GM12878 (cell line): Measurements from ENCODE around the gene PPFIBP1. TPM values are rescaled to one million over a fixed set of nuclear protein-coding genes. Genes with fewer than 3 reads are reported as not detected.

ENCODE experiments used
- BCL11A ChIP-seq: IDR thresholded peaks from 2 replicates; pipeline ENCODE4 v1.6.1; 2011; ENCODE audit warnings: low read depth, low read length
- BCLAF1 ChIP-seq: fragments of 450-650 bp; IDR thresholded peaks from 2 replicates; pipeline ENCODE4 v1.6.1; 2017; ENCODE audit warnings: antibody characterized with exemption, mild to moderate bottlenecking, moderate library complexity
- BMI1 ChIP-seq: fragments of 450-650 bp; IDR thresholded peaks from 2 replicates; pipeline ENCODE4 v1.6.1; 2016; ENCODE audit warnings: mild to moderate bottlenecking, moderate library complexity, borderline replicate concordance
- CBFB ChIP-seq: IDR thresholded peaks from 2 replicates; pipeline ENCODE4 v1.6.1; 2016; ENCODE audit warnings: antibody characterized with exemption, low read depth
- HCFC1 ChIP-seq: fragments of 150-350 bp; IDR thresholded peaks from 2 replicates; pipeline ENCODE4 v1.6.1; 2014; ENCODE audit warnings: low read length
- IKZF1 ChIP-seq: fragments of 450-650 bp; conservative IDR thresholded peaks from 2 replicates; pipeline ENCODE4 v1.6.1; 2017; ENCODE audit warnings: antibody characterized with exemption, mild to moderate bottlenecking
- PAX5 ChIP-seq: IDR thresholded peaks from 2 replicates; pipeline ENCODE4 v1.6.1; 2011; ENCODE audit warnings: low read depth, low read length, borderline replicate concordance
- PRDM15 ChIP-seq: fragments of 450-650 bp; formaldehyde crosslinking; IDR thresholded peaks from 2 replicates; pipeline ENCODE4 v1.4.0; 2020; ENCODE audit warnings: mild to moderate bottlenecking, moderate library complexity
- RAD51 ChIP-seq: fragments of 450-650 bp; IDR thresholded peaks from 2 replicates; pipeline ENCODE4 v1.6.1; 2016; ENCODE audit warnings: moderate library complexity, mild to moderate bottlenecking, inconsistent platforms
- RBBP5 ChIP-seq: fragments of 200-600 bp; sonication (generic); conservative IDR thresholded peaks from 2 replicates; pipeline ENCODE4 v1.6.1; 2016
- SIN3A ChIP-seq: IDR thresholded peaks from 2 replicates; pipeline ENCODE4 v1.6.1; 2012; ENCODE audit warnings: low read depth, low read length, improper control_type of control experiment
- SIX5 ChIP-seq: IDR thresholded peaks from 2 replicates; pipeline ENCODE4 v1.6.1; 2011; ENCODE audit warnings: mild to moderate bottlenecking, low read depth, low read length, moderate library complexity; ENCODE audit not compliant: severe bottlenecking
- SPI1 ChIP-seq: IDR thresholded peaks from 2 replicates; pipeline ENCODE4 v1.6.1; 2011; ENCODE audit warnings: low read depth, mild to moderate bottlenecking, low read length, moderate library complexity, borderline replicate concordance; ENCODE audit not compliant: insufficient read depth
- TCF3 ChIP-seq: IDR thresholded peaks from 2 replicates; pipeline ENCODE4 v1.6.1; 2012; ENCODE audit warnings: low read depth, mild to moderate bottlenecking, low read length, borderline replicate concordance; ENCODE audit not compliant: insufficient read depth
- ZBED1 ChIP-seq: IDR thresholded peaks from 2 replicates; pipeline ENCODE4 v1.6.1; 2016; ENCODE audit warnings: borderline replicate concordance
- ZNF24 ChIP-seq: fragments of 450-650 bp; IDR thresholded peaks from 2 replicates; pipeline ENCODE4 v1.6.1; 2017; ENCODE audit warnings: antibody characterized with exemption, mild to moderate bottlenecking
- polyA plus RNA-seq, 11 experiments: library from polyadenylated mRNA; depleted of rRNA in 4 of 11; unstranded in 6 of 11; stranded (reverse) in 5 of 11; fragments of >200 nt; fragmentation: Nextera tagmentation in 4 of 11; fragmentation: Illumina TruSeq in 1 of 11; extraction: Ambion mirVana in 4 of 11; extraction: Trizol in 1 of 11; gene quantifications; 1 replicate in 1 of 11; 2 replicates in 10 of 11; pipeline versions ENCODE4 v1.2.1 to v1.2.3, GENCODE V29; 2011 to 2016; ENCODE audit warnings: inconsistent platforms in 2 of 11, missing spikeins in 2 of 11, low read depth in 1 of 11
- total RNA-seq, 4 experiments: library from RNA; depleted of rRNA in 3 of 4; stranded (reverse); fragments of >200 nt in 3 of 4; fragmentation: Illumina TruSeq in 1 of 4; extraction: Trizol in 1 of 4; gene quantifications; 2 replicates each; pipeline versions ENCODE4 v1.2.1 to v1.2.3, GENCODE V29; 2013 to 2021
- TF ChIP-seq, protein P1 (sequence below): fragments of 450-650 bp; IDR thresholded peaks from 2 replicates; pipeline ENCODE4 v1.6.1; 2017; ENCODE audit warnings: mild to moderate bottlenecking, moderate library complexity
- TF ChIP-seq, protein P2 (sequence below): fragments of 450-650 bp; formaldehyde crosslinking; IDR thresholded peaks from 2 replicates; pipeline ENCODE4 v1.4.0; 2022; ENCODE audit warnings: mild to moderate bottlenecking, moderate library complexity

The PPFIBP1 gene
- total and polyA plus RNA-seq, 10 of the 15 experiments (the other 5 are each of a cell fraction or from before 2014, with no cell fraction given), result 0.47 to 7.8 (median 3.6) TPM

DNA sequence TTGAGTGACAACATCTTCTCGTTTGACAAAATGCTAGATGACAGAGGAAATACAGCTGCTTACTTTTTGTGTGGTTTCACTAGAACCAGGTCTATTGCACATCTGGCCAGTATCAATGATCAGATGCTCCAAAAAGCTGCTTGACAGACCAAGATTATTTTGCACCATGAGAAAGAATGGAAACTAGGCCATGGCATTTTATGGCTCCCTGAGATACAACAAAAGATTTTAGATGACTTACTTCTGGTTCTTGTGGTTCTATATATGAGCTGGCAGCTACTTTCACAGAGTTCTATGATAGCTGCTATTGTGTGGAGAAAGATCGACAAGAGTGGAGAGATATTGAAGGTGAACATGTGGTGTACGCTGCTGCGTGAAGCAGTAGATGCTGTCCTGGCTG is 25.9 kb upstream of the PPFIBP1 start (continued):
- TF ChIP-seq BCLAF1 (no peak), PRDM15 (CRISPR knock-in tag) (no peak), ZBED1 (0 out of 2 replicates have a peak, but pooled peaks have one; percentile 28), RBBP5 (no peak), CBFB (peak; percentile 76; the same call in 1 of the 2 replicates), TCF3 (no peak), IKZF1 (no peak), SPI1 (no peak), SIN3A (no peak), BCL11A (no peak), RAD51 (no peak), HCFC1 (no peak), SIX5 (no peak), PAX5 (0 out of 2 replicates have a peak, but pooled peaks have one; percentile 5), ZNF24 (no peak), BMI1 (no peak)
- TF ChIP-seq, protein P1, sequence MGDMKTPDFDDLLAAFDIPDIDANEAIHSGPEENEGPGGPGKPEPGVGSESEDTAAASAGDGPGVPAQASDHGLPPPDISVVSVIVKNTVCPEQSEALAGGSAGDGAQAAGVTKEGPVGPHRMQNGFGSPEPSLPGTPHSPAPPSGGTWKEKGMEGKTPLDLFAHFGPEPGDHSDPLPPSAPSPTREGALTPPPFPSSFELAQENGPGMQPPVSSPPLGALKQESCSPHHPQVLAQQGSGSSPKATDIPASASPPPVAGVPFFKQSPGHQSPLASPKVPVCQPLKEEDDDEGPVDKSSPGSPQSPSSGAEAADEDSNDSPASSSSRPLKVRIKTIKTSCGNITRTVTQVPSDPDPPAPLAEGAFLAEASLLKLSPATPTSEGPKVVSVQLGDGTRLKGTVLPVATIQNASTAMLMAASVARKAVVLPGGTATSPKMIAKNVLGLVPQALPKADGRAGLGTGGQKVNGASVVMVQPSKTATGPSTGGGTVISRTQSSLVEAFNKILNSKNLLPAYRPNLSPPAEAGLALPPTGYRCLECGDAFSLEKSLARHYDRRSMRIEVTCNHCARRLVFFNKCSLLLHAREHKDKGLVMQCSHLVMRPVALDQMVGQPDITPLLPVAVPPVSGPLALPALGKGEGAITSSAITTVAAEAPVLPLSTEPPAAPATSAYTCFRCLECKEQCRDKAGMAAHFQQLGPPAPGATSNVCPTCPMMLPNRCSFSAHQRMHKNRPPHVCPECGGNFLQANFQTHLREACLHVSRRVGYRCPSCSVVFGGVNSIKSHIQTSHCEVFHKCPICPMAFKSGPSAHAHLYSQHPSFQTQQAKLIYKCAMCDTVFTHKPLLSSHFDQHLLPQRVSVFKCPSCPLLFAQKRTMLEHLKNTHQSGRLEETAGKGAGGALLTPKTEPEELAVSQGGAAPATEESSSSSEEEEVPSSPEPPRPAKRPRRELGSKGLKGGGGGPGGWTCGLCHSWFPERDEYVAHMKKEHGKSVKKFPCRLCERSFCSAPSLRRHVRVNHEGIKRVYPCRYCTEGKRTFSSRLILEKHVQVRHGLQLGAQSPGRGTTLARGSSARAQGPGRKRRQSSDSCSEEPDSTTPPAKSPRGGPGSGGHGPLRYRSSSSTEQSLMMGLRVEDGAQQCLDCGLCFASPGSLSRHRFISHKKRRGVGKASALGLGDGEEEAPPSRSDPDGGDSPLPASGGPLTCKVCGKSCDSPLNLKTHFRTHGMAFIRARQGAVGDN, result no peak
- TF ChIP-seq, protein P2, sequence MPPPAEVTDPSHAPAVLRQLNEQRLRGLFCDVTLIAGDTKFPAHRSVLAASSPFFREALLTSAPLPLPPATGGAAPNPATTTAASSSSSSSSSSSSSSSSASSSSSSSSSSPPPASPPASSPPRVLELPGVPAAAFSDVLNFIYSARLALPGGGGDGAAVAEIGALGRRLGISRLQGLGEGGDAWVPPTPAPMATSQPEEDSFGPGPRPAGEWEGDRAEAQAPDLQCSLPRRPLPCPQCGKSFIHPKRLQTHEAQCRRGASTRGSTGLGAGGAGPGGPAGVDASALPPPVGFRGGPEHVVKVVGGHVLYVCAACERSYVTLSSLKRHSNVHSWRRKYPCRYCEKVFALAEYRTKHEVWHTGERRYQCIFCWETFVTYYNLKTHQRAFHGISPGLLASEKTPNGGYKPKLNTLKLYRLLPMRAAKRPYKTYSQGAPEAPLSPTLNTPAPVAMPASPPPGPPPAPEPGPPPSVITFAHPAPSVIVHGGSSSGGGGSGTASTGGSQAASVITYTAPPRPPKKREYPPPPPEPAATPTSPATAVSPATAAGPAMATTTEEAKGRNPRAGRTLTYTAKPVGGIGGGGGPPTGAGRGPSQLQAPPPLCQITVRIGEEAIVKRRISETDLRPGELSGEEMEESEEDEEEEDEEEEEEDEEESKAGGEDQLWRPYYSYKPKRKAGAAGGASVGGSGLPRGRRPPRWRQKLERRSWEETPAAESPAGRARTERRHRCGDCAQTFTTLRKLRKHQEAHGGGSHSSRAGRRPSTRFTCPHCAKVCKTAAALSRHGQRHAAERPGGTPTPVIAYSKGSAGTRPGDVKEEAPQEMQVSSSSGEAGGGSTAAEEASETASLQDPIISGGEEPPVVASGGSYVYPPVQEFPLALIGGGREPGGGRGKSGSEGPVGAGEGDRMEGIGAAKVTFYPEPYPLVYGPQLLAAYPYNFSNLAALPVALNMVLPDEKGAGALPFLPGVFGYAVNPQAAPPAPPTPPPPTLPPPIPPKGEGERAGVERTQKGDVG, result no peak
